Ammon's horn (tissue), 1 donor: Measurements from ENCODE around the gene PCNX3.

Experiments
- DNase-seq: peaks from one replicate; pipeline ENCODE4 v3.0.0-alpha.2; 2016; ENCODE audit warnings: low spot score

Gene PCNX3

GRCh38 chr11:65599216-65599954 lies 16.2 kb upstream of the PCNX3 start:
- DNase-seq = no peak

- DNase-seq = no peak
Observed at GRCh38 chr11:65599955-65600246, 15.7 kb upstream of the PCNX3 start.

- DNase-seq = no peak
Observed at GRCh38 chr11:65604258-65604657, 11.3 kb upstream of the PCNX3 start.

GRCh38 chr11:65606876-65607613 lies 8.5 kb upstream of the PCNX3 start:
- DNase-seq = peak; percentile 97

DNA sequence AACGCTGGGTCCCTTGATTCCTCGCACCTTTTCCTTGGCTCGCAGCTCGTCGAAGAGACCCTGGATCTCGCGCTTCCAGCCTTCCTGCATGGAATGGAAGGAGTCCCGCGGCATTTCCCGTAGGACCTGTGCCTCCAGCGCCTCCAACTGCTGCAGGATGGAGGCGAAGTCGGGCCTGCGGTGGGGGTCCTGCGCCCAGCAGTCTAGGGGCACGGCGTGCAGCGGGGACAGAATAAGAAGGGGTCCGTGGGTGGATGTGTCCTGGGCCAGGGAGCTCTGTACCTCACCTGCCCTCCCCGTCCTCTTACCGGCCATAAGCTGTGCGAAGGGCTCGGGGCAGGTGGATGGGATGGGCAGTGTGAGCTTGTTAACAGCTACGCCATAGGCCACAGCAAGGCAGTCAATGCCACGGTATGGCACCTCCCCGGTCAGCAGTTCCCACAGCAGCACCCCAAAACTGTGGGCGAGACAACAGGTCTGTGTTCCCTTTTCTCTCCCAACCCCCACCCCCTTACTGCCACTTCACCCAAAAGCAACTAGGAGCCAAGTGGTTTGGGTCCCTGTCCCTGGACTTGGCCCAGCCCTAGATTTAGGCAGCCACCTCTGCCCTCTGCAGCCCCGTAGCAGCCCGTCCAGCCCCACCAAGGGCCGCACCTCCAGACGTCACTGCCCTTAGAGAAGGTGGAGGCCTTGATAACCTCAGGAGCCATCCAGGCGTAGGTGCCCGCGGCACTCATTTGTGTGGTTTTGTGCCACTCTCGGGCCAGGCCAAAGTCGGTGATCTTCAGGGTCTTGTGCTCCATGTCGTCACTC lies 7.8 kb upstream of the PCNX3 start:
- no peak for DNase-seq

DNA sequence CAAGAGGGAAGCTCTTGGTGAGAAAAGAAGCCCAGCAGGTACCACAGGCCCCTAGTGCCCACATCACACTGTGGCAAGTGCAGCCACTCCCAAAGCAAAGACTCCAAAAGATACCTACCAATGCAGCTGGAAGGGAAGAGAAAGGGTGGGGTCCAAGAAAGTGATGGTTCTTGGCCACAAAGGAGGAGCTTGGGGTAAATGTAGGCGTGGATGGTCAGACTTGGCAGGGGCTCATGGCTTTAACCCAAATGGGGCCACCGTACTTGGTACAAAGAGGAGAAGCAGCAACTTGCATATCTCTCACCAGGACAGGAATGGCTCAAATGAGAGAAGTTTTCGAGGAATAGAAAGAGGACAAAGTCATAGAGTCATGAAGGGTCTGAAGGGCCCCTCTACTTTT lies 6.3 kb upstream of the PCNX3 start:
- DNase-seq = no peak

DNA sequence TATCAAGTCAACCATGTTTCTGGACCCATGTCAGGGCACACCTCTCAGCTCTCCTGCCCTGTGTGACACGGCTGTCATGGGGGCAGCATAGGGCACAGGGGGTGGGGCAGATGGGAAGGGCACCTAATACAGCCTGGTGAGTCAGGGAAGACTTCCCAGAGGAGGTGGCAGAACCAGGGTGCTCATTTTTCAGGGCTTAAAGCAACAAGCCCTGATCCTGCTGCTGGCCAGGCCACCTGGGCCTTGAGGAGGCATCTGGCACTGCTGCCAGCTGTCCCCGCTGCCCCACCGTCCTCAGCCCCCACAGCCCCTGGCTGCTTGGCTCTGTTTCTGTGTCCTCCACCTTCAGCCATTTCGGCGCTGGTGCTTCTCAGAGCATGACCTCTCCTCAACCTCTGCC lies 5.9 kb upstream of the PCNX3 start:
- DNase-seq = no peak

GRCh38 chr11:65610404-65610803 lies 5.2 kb upstream of the PCNX3 start:
- DNase-seq = no peak

DNA sequence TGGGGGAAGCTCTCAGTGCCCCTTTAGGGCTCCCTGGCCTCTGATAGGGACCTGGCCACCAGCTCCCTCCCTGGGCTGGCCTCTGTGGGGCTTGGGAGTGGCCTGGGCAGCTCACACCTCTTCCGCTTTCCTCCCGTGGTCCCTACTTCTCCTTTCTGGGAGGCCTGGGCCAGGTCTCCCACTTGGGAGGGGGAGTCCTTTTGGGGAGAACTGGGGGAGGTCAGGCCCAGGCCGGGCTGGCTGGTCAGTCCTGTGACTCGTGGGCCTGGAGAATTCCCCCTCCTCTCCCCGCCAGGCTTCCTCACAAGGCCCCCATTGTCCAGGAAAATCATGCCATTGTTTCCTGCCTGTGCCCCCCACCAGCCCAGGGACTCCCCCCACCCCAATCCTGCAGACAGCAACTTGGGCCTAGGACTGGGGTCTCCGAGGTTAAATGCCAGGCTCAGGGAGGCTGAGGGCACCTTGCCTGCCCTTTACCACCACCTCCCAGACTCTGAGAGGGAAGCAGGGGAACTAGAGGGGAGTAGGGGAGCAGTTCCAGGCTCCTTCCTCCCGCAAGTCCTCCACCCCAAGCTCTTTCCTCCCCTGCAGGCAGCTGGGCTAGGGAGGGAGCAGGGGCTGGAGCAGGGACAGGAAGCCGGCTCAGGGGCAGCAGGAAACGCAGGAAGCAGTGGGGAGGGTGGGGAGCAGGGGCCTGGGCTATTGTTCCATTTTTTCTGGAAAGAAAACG lies 4.4 kb upstream of the PCNX3 start:
- peak; percentile 92 for DNase-seq

DNA sequence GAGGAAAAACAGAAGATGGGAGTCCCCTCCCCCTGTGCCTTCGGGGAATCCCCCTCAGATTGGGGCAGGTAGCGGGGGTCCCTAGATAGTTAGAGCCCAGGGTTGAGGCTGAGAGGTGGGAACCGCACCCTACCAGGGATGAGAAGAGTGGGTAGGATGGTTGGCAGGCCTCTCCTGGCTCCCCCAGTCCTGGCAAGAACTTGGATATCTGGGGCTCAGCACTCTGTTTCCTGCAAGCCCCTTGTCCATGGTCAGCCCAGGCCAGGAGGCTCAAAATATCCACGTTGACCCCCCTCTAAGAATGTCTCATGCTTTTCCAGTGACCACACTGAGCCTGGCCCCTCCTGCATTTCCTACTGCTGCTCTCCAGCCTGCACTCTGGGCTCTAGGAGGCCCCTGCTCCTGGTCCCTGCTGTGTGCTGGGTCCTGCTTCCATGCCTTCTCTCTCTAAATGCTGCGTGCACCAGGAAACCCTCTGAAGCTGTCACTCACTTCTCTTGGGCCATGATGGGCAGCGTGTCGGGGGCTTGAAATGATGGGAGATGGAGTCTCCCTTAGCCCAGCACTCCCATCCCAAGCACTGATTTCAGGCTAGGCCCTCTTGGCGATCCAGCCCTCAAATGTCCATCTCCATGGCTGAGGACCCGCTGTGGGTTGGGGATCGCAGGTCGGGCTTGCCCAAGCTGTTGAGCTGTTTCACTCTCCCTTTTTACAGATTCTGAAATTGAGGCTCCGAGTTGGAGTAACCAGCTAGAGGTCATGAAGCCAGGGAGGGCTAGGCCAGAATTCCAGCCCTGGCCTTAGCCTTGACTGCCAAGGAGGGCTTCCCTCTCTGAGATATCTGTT lies 3.6 kb upstream of the PCNX3 start:
- DNase-seq = no peak

DNA sequence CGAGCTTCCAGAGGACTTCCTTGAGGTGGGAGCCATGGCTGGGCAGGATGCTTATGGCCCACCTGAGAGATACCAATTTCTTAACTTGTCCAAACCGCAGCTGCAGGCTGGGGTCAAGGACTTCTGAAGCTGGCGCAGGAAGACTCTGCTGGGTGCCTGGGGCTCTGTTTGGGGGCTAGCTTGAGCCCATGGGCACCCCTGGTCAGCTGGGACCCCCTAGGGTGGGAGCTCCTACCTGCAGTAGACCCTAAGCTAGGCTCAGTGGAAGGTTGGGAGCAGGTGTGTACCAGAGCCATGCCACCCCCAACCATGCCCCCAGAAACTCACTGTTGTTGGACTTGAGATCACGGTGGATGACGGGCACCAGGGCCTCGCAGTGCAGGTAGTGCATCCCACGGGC lies 2.9 kb upstream of the PCNX3 start:
- no peak for DNase-seq

- DNase-seq = no peak
Observed at GRCh38 chr11:65613091-65613928, 2.3 kb upstream of the PCNX3 start.

- DNase-seq = no peak
Observed at GRCh38 chr11:65615950-65616574, 486 bp downstream of the PCNX3 start.

DNA sequence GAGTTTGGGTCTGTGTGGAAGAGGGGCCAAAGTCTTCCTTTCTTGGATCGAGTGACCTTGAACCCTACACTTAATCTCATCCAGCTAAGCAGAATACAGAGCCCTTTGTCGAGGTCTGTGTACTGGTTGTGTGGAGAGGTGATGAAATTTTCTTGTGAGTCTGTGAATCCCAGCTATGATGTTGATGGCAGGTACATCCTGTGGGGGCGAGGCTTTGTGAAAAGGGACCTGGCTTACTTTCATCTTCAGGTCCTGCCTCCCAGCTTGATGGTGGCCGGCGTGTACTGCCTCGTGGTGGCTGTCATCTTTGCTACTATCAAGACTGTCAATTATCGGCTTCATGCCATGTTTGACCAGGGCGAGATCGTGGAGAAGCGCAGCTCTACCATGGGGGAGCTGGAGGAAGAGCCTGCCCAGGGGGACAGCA lies 1.0 kb downstream of the PCNX3 start:
- DNase-seq = no peak

DNA sequence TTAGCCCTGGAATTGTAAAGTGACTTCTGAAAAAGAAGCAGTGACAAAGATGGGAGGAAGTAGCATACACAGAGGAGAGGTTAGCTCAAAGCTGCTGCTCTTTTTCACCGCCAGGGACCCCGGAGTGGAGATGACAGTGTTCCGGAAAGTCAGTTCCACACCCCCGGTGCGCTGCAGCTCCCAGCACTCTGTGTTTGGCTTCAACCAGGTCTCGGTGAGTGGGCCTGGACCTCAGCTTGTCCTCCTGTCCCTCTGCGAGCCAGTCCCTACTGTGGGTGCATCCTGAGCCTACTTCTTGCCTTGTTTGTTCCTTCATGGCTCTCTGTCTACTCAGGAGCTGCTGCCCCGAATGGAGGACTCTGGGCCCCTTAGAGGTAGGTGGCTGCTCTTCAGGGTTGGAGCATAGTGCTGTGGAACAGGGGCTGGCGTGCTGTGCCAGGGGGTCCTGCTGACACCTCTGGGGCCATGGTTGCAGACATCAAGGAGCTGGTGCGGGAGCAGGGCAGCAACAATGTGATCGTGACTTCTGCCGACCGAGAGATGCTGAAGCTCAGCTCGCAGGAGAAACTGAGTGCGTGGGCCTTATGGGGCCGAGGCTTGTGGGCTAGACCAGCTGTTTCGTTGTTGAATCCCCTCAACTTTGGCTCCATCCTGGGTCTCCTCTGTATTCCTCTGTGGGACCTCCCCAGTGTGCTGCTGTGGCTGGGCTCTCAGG lies 1.7 kb downstream of the PCNX3 start:
- no peak for DNase-seq

DNA sequence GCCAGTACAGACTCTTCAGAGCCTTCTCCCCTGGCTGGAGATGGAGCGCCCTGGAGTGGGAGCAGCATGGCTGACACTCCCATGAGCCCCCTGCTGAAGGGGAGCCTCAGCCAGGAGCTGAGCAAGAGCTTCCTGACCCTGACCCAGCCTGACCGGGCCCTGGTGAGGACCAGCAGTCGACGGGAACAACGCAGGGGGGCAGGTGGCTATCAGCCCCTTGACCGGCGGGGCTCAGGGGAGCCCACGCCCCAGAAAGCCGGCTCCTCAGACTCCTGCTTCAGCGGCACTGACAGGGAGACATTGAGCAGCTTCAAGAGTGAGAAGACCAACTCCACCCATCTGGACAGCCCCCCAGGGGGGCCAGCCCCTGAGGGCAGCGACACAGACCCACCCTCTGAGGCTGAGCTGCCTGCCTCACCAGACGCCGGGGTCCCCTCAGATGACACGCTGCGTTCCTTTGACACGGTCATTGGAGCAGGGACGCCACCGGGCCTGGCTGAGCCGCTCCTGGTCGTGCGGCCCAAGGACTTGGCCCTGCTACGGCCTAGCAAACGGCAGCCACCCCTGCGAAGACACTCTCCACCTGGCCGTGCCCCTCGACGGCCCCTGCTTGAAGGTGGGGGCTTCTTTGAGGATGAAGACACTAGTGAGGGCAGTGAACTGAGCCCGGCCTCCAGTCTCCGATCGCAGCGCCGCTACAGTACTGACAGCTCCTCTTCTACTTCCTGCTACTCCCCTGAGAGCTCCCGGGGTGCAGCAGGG lies 2.6 kb downstream of the PCNX3 start:
- no peak for DNase-seq

DNA sequence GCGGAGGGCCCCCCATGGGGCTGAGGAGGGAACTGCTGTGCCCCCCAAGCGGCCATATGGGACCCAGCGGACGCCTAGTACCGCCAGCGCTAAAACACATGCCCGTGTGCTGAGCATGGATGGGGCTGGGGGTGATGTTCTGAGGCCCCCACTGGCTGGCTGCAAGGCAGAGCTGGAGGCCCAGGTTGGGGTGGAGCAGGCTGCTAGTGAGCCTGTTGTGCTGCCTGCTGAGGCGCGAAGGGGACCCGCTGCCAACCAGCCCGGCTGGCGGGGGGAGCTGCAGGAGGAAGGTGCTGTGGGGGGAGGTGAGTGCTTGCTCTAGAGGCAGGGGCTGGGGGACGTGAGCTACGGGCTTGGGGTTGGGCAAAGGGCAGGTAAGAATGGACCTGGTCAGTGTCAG lies 3.2 kb downstream of the PCNX3 start:
- no peak for DNase-seq

DNA sequence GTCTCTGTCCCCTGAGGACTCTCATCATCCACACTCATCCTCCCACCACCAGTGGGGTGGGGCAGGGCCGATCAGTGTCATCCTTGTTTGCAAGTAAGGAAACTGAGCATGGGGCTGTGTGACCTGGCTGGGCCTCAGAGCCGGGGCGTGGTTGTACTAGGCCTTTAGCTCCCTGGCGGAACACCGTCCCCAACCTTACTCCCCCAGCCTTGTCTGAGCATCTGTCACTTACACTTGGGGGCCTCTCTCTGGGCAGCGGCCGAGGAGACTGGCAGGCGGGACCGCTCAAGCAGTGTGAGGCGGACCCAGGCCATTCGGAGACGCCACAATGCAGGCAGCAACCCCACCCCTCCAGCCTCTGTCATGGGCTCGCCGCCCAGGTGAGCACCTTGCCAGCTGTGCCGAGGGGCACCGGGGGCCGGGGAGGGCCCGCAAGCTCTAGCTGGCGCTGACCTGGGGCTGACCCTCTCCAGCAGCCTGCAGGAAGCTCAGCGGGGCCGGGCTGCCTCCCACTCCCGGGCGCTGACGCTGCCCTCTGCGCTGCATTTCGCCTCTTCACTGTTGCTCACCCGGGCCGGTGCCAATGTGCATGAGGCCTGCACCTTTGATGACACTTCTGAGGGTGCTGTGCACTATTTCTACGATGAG lies 3.8 kb downstream of the PCNX3 start:
- DNase-seq = no peak
